Measurements from ENCODE around the gene SMARCD1.
A peak's percentile ranks its signal among the peaks of the same experiment; 100 is the strongest.

Gene SMARCD1

GRCh38 chr12:50084775-50085614 is at the start of gene SMARCD1:
Gene SMARCD1 (plus strand): TSS chr12:50085342. CDS start chr12:50085370, 28 bp downstream.
- DNase-seq (ENCODE audit: low spot score) = peak; percentile 99

- DNase-seq (ENCODE audit: low spot score) = no peak
Measured at GRCh38 chr12:50038336-50038735, 46.8 kb upstream of the SMARCD1 start.

GRCh38 chr12:50039151-50039835 is 45.8 kb upstream of the SMARCD1 start:
- peak; percentile 97 for DNase-seq (ENCODE audit: low spot score)

GRCh38 chr12:50040657-50041056 is 44.5 kb upstream of the SMARCD1 start:
- DNase-seq (ENCODE audit: low spot score) = no peak

- DNase-seq (ENCODE audit: low spot score) = no peak
Measured at GRCh38 chr12:50041062-50041860, 43.9 kb upstream of the SMARCD1 start.

GRCh38 chr12:50041962-50042361 is 43.2 kb upstream of the SMARCD1 start:
- no peak for DNase-seq (ENCODE audit: low spot score)

GRCh38 chr12:50042693-50043092 is 42.4 kb upstream of the SMARCD1 start:
- no peak for DNase-seq (ENCODE audit: low spot score)

- no peak for DNase-seq (ENCODE audit: low spot score)
Measured at GRCh38 chr12:50043308-50043707, 41.8 kb upstream of the SMARCD1 start.

- DNase-seq (ENCODE audit: low spot score) = no peak
Measured at GRCh38 chr12:50043854-50044253, 41.3 kb upstream of the SMARCD1 start.

GRCh38 chr12:50047693-50048250 is 37.4 kb upstream of the SMARCD1 start:
- DNase-seq (ENCODE audit: low spot score) = no peak

GRCh38 chr12:50049254-50050118 is 35.7 kb upstream of the SMARCD1 start:
- no peak for DNase-seq (ENCODE audit: low spot score)

GRCh38 chr12:50050119-50050385 is 35.1 kb upstream of the SMARCD1 start:
- DNase-seq (ENCODE audit: low spot score) = no peak

GRCh38 chr12:50050410-50051098 is 34.6 kb upstream of the SMARCD1 start:
- peak; percentile 87 for DNase-seq (ENCODE audit: low spot score)

- DNase-seq (ENCODE audit: low spot score) = peak; percentile 77
Measured at GRCh38 chr12:50051101-50051806, 33.9 kb upstream of the SMARCD1 start.

- no peak for DNase-seq (ENCODE audit: low spot score)
Measured at GRCh38 chr12:50052544-50052943, 32.6 kb upstream of the SMARCD1 start.

- DNase-seq (ENCODE audit: low spot score) = no peak
Measured at GRCh38 chr12:50052964-50053363, 32.2 kb upstream of the SMARCD1 start.

GRCh38 chr12:50053583-50053982 is 31.6 kb upstream of the SMARCD1 start:
- DNase-seq (ENCODE audit: low spot score) = no peak

- DNase-seq (ENCODE audit: low spot score) = peak; percentile 82
Measured at GRCh38 chr12:50055831-50056638, 29.1 kb upstream of the SMARCD1 start.

- DNase-seq (ENCODE audit: low spot score) = no peak
Measured at GRCh38 chr12:50056639-50056976, 28.5 kb upstream of the SMARCD1 start.
